ENCODE results near the gene DKK3. TPM values are rescaled to one million over a fixed set of nuclear protein-coding genes. Genes with fewer than 3 reads are reported as not detected.
A peak's percentile ranks its signal among the peaks of the same experiment; 100 is the strongest.

The DKK3 gene
- total RNA-seq, 6 experiments from 2014 or later: 518 to 872 (median 646) TPM

DNA sequence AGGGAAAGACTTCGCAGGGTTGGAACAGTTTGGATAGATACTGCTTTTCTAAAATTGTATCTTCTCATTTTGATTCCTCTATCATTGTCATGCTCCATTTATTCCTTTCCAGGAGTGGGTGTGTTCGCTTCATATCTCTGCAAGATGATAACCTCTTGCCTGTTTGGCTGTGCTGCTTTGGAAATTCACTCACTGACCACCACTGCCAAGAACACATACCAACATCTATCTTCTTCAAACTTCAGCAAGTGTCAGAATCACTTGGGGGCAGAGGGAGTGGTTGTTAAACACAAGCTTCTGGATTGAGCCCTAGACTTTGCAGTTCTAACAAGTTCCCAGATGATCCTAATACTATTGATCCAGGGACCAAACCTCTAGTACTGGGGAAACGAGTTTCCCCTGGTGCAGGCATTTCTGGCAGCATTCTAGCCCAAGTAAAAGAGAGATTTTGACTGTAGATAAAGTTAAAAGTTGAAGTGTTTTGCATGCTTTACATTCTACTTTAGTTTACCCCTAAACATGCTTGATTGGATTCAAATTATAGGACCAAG is 11.5 kb upstream of the DKK3 start:
- peaks cover 12% of the 10 kb centered on the region for H3K9me3 Mint-ChIP-seq
- H3K4me1 Mint-ChIP-seq (ENCODE audit: low read depth): peaks cover 42% of the 10 kb centered on the region
- no peak for DNase-seq
- peaks cover 2% of the 10 kb centered on the region for H3K27me3 Mint-ChIP-seq (ENCODE audit: insufficient read depth)
- no peak overlapping the region for H3K27ac Mint-ChIP-seq
- H3K4me3 Mint-ChIP-seq: no peak overlapping the region
- TF ChIP-seq, protein P1, sequence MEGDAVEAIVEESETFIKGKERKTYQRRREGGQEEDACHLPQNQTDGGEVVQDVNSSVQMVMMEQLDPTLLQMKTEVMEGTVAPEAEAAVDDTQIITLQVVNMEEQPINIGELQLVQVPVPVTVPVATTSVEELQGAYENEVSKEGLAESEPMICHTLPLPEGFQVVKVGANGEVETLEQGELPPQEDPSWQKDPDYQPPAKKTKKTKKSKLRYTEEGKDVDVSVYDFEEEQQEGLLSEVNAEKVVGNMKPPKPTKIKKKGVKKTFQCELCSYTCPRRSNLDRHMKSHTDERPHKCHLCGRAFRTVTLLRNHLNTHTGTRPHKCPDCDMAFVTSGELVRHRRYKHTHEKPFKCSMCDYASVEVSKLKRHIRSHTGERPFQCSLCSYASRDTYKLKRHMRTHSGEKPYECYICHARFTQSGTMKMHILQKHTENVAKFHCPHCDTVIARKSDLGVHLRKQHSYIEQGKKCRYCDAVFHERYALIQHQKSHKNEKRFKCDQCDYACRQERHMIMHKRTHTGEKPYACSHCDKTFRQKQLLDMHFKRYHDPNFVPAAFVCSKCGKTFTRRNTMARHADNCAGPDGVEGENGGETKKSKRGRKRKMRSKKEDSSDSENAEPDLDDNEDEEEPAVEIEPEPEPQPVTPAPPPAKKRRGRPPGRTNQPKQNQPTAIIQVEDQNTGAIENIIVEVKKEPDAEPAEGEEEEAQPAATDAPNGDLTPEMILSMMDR (IDR thresholded peaks at IDR 0.05): no peak
- H3K36me3 Mint-ChIP-seq (ENCODE audit: low read depth): peaks cover 18% of the 10 kb centered on the region

DNA sequence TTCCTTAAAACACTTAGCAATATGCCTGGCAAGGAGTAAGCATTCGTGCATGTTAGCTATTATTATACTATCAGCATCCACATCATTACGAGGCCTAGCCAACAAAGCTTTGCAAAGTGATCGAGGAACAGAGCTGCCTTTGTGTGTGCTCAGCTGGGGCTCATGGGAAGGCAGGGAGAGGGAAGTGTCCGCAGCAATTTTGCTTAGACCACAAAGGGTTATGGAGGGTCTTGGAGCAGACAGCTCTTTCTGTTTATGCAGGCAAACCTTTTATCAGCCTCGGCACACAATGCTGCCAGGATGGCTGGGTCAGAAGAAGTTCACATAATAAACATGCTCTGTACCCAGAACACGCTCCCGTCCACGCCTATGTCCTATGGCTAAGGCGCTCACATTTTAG is 10.9 kb upstream of the DKK3 start:
- peaks cover 2% of the 10 kb centered on the region for H3K27me3 Mint-ChIP-seq (ENCODE audit: insufficient read depth)
- H3K4me1 Mint-ChIP-seq (ENCODE audit: low read depth): peaks cover 42% of the 10 kb centered on the region
- H3K9me3 Mint-ChIP-seq: peaks cover 7% of the 10 kb centered on the region
- H3K27ac Mint-ChIP-seq: no peak overlapping the region
- TF ChIP-seq, protein P1 (IDR thresholded peaks at IDR 0.05): no peak
- peaks cover 14% of the 10 kb centered on the region for H3K36me3 Mint-ChIP-seq (ENCODE audit: low read depth)
- no peak for DNase-seq
- no peak overlapping the region for H3K4me3 Mint-ChIP-seq

DNA sequence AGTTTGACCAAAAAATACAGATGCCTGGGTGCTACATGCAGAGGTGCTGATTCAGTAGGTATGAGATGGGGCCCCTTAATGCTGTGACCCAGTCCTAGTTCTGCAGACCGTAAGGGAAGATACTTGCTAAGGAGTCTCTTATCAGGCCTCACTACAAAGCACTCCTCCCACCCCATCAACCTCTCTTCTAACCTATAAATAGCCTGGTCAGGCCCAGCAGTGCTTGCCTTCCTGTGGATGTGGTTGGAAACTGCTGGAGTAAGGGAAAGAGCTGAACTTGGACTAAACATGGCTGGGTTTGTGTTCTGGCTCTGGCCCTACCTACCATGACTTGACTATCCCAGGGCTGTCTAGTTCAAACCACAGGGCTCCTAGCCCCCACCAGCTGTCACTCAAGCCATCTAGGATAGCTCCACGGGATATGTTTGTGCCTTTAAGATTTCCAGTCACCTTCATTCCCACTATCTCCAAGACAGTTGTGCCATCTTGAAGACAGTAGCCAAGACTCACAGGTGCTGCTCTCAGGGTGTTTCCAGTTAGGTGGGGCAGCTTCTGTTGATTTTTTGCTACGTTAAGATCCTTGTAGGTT is 9.5 kb upstream of the DKK3 start:
- Mint-ChIP-seq H3K9me3 (no peaks in the 10 kb centered on the region), H3K4me3 (no peak overlapping the region; the same call in 1 of the 2 replicates), H3K4me1 (ENCODE audit: low read depth) (peaks cover 54% of the 10 kb centered on the region), H3K27ac (peak overlapping the region; percentile 92), H3K36me3 (ENCODE audit: low read depth) (peaks cover 6% of the 10 kb centered on the region; the same call in 1 of the 2 replicates), H3K27me3 (ENCODE audit: insufficient read depth) (peaks cover 2% of the 10 kb centered on the region; the same call in 1 of the 2 replicates)
- TF ChIP-seq, protein P1 (IDR thresholded peaks at IDR 0.05): no peak
- no peak for DNase-seq

DNA sequence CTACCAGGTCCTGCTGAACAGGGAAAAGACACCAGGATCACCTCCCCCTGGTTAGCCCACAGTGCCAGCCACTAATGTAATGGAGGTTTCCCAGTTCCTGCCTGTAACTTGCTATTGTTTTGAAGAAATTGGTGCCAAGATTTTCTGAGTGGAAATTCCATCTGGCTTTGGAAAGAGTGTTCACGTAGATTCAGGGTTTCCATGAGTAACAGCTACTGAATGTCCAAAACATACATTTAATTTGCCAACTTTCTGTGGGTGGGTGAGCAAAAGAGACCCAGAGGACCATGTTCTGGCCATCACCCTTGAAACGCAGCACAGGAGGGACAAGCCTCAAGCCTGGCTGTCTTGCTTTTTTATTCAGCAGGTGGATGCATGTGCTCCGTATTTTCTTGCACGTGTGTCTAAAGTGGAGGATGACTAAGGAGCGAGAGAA is 8.8 kb upstream of the DKK3 start:
- TF ChIP-seq, protein P1 (IDR thresholded peaks at IDR 0.05): no peak
- H3K36me3 Mint-ChIP-seq (ENCODE audit: low read depth): 0 out of 2 replicates have a peak, but pooled peaks cover under 1% of the 10 kb centered on the region
- H3K4me1 Mint-ChIP-seq (ENCODE audit: low read depth): peaks cover 54% of the 10 kb centered on the region
- DNase-seq: peak; percentile 51
- H3K4me3 Mint-ChIP-seq: peak overlapping the region; percentile 32
- H3K27ac Mint-ChIP-seq: peak overlapping the region; percentile 92
- H3K9me3 Mint-ChIP-seq: no peaks in the 10 kb centered on the region
- H3K27me3 Mint-ChIP-seq (ENCODE audit: insufficient read depth): peaks cover 2% of the 10 kb centered on the region; the same call in 1 of the 2 replicates

DNA sequence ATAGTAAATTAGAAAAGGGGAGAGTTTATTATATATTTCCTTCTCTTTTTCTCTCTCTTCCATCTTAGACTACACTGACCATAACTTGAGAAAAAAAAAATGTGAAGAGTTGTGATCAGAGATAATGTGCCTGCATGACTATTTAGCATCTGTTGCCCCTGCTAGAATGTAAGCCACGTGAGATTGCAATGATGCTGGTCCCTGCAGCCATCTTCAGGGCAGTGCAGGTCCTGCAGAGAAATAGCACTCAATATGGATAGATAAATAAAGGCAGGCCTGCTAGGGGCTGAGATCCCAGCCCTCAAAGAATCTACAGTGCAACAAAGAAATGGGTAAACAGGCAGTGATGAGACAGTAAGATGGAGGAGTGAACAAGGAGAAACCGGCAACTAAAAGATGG is 7.8 kb upstream of the DKK3 start:
- H3K27ac Mint-ChIP-seq: no peak overlapping the region
- no peak for DNase-seq
- TF ChIP-seq, protein P1 (IDR thresholded peaks at IDR 0.05): no peak
- H3K9me3 Mint-ChIP-seq: no peaks in the 10 kb centered on the region
- no peak overlapping the region for H3K4me3 Mint-ChIP-seq
- H3K4me1 Mint-ChIP-seq (ENCODE audit: low read depth): peaks cover 54% of the 10 kb centered on the region
- no peaks in the 10 kb centered on the region for H3K36me3 Mint-ChIP-seq (ENCODE audit: low read depth)
- peaks cover 2% of the 10 kb centered on the region; the same call in 1 of the 2 replicates for H3K27me3 Mint-ChIP-seq (ENCODE audit: insufficient read depth)

Measured in HFFc6 (cell line).